Measurements from ENCODE around the gene USP33.
"Not testable (repeated sequence)": the region's sequence is repeated elsewhere in the genome, so short reads cannot be mapped to it uniquely, and the experiment has no call there.

USP33 gene

GRCh38 chr1:77699673-77700072, 60.0 kb downstream of the USP33 start:
- not testable (repeated sequence) for H3K4me1 Mint-ChIP-seq (ENCODE audit: low read depth); H3K4me3 Mint-ChIP-seq; H3K27ac Mint-ChIP-seq; H3K27me3 Mint-ChIP-seq (ENCODE audit: low read depth); H3K9me3 Mint-ChIP-seq
- H3K36me3 Mint-ChIP-seq (ENCODE audit: low read depth): peaks cover 15% of the 10 kb centered on the region

- Mint-ChIP-seq H3K9me3 (peaks cover 3% of the 10 kb centered on the region), H3K4me3 (no peak overlapping the region), H3K36me3 (ENCODE audit: low read depth) (peaks cover 19% of the 10 kb centered on the region), H3K4me1 (ENCODE audit: low read depth) (no peaks in the 10 kb centered on the region), H3K27me3 (ENCODE audit: low read depth) (no peaks in the 10 kb centered on the region), H3K27ac (no peak overlapping the region)
Observed at GRCh38 chr1:77697441-77697840, 62.2 kb downstream of the USP33 start.

- Mint-ChIP-seq H3K4me3 (no peak overlapping the region), H3K36me3 (ENCODE audit: low read depth) (peaks cover 15% of the 10 kb centered on the region), H3K27me3 (ENCODE audit: low read depth) (no peaks in the 10 kb centered on the region), H3K27ac (no peak overlapping the region), H3K9me3 (no peaks in the 10 kb centered on the region), H3K4me1 (ENCODE audit: low read depth) (peaks cover 1% of the 10 kb centered on the region)
Observed at GRCh38 chr1:77688939-77689338, 70.7 kb downstream of the USP33 start.

- Mint-ChIP-seq H3K27me3 (ENCODE audit: low read depth) (no peaks in the 10 kb centered on the region), H3K9me3 (no peaks in the 10 kb centered on the region), H3K4me3 (peak overlapping the region; percentile 57), H3K27ac (no peak overlapping the region), H3K36me3 (ENCODE audit: low read depth) (peaks cover 12% of the 10 kb centered on the region), H3K4me1 (ENCODE audit: low read depth) (peaks cover 6% of the 10 kb centered on the region)
Observed at GRCh38 chr1:77687519-77687906, 72.1 kb downstream of the USP33 start.

GRCh38 chr1:77686796-77687518, 72.7 kb downstream of the USP33 start:
- Mint-ChIP-seq H3K4me3 (no peak overlapping the region), H3K27me3 (ENCODE audit: low read depth) (no peaks in the 10 kb centered on the region), H3K4me1 (ENCODE audit: low read depth) (peaks cover 6% of the 10 kb centered on the region), H3K36me3 (ENCODE audit: low read depth) (peaks cover 9% of the 10 kb centered on the region), H3K9me3 (no peaks in the 10 kb centered on the region), H3K27ac (no peak overlapping the region)

- no peaks in the 10 kb centered on the region for H3K9me3 Mint-ChIP-seq
- H3K4me3 Mint-ChIP-seq: peak overlapping the region; percentile 87
- no peaks in the 10 kb centered on the region for H3K27me3 Mint-ChIP-seq (ENCODE audit: low read depth)
- H3K36me3 Mint-ChIP-seq (ENCODE audit: low read depth): peaks cover 3% of the 10 kb centered on the region
- peaks cover 19% of the 10 kb centered on the region for H3K4me1 Mint-ChIP-seq (ENCODE audit: low read depth)
- H3K27ac Mint-ChIP-seq: peak overlapping the region; percentile 90
Observed at GRCh38 chr1:77683160-77684148, 76.2 kb downstream of the USP33 start.

GRCh38 chr1:77682460-77683159, 77.0 kb downstream of the USP33 start, which contains the start of gene ZZZ3:
Gene ZZZ3 (minus strand): TSS chr1:77682658. CDS start chr1:77633354, 49,304 bp downstream.
- peak within 1 kb of the TSS; percentile 87 for H3K4me3 Mint-ChIP-seq
- H3K4me1 Mint-ChIP-seq (ENCODE audit: low read depth): peaks cover 23% of the 10 kb centered on the region
- H3K9me3 Mint-ChIP-seq: no peaks in the 10 kb centered on the region
- H3K27me3 Mint-ChIP-seq (ENCODE audit: low read depth): no peaks in the 10 kb centered on the region
- peaks cover 3% of the 10 kb centered on the region for H3K36me3 Mint-ChIP-seq (ENCODE audit: low read depth)
- peak within 1 kb of the TSS; percentile 90 for H3K27ac Mint-ChIP-seq

- H3K9me3 Mint-ChIP-seq: no peaks in the 10 kb centered on the region
Observed at GRCh38 chr1:77680173-77680572, 79.5 kb downstream of the USP33 start.

GRCh38 chr1:77678660-77679610, 80.7 kb downstream of the USP33 start:
- Mint-ChIP-seq H3K9me3 (no peaks in the 10 kb centered on the region), H3K27me3 (ENCODE audit: low read depth) (no peaks in the 10 kb centered on the region), H3K27ac (no peak overlapping the region), H3K4me1 (ENCODE audit: low read depth) (peaks cover 23% of the 10 kb centered on the region), H3K4me3 (no peak overlapping the region), H3K36me3 (ENCODE audit: low read depth) (peaks cover 5% of the 10 kb centered on the region)

More at GRCh38 chr1:77680173-77680572, 79.5 kb downstream of the USP33 start:
- peaks cover 24% of the 10 kb centered on the region for H3K4me1 Mint-ChIP-seq (ENCODE audit: low read depth)
- H3K36me3 Mint-ChIP-seq (ENCODE audit: low read depth): peaks cover 5% of the 10 kb centered on the region
- no peak overlapping the region for H3K27ac Mint-ChIP-seq
- no peaks in the 10 kb centered on the region for H3K27me3 Mint-ChIP-seq (ENCODE audit: low read depth)
- no peak overlapping the region for H3K4me3 Mint-ChIP-seq

GRCh38 chr1:77674807-77675206, 84.8 kb downstream of the USP33 start:
- not testable (repeated sequence) for H3K36me3 Mint-ChIP-seq (ENCODE audit: low read depth); H3K27ac Mint-ChIP-seq; H3K9me3 Mint-ChIP-seq; H3K4me3 Mint-ChIP-seq; H3K27me3 Mint-ChIP-seq (ENCODE audit: low read depth)
- H3K4me1 Mint-ChIP-seq (ENCODE audit: low read depth): peaks cover 27% of the 10 kb centered on the region

- Mint-ChIP-seq H3K9me3 (no peaks in the 10 kb centered on the region), H3K4me1 (ENCODE audit: low read depth) (peaks cover 30% of the 10 kb centered on the region), H3K36me3 (ENCODE audit: low read depth) (peaks cover 3% of the 10 kb centered on the region), H3K4me3 (no peak overlapping the region), H3K27me3 (ENCODE audit: low read depth) (no peaks in the 10 kb centered on the region), H3K27ac (no peak overlapping the region)
Observed at GRCh38 chr1:77673716-77674355, 85.8 kb downstream of the USP33 start.

- H3K27ac Mint-ChIP-seq: no peak overlapping the region
- no peak overlapping the region for H3K4me3 Mint-ChIP-seq
Observed at GRCh38 chr1:77673030-77673429, 86.6 kb downstream of the USP33 start.

GRCh38 chr1:77672374-77672773, 87.3 kb downstream of the USP33 start:
- Mint-ChIP-seq H3K4me3 (no peak overlapping the region), H3K4me1 (ENCODE audit: low read depth) (peaks cover 28% of the 10 kb centered on the region), H3K9me3 (no peaks in the 10 kb centered on the region), H3K27ac (no peak overlapping the region), H3K36me3 (ENCODE audit: low read depth) (peaks cover 3% of the 10 kb centered on the region), H3K27me3 (ENCODE audit: low read depth) (no peaks in the 10 kb centered on the region)

More at GRCh38 chr1:77673030-77673429, 86.6 kb downstream of the USP33 start:
- Mint-ChIP-seq H3K9me3 (no peaks in the 10 kb centered on the region), H3K4me1 (ENCODE audit: low read depth) (peaks cover 27% of the 10 kb centered on the region), H3K36me3 (ENCODE audit: low read depth) (peaks cover 3% of the 10 kb centered on the region), H3K27me3 (ENCODE audit: low read depth) (no peaks in the 10 kb centered on the region)
